Activated naive CD8-positive, alpha-beta T cell treated with anti-CD3 and anti-CD28 coated beads, Interleukin-2, amount 10 ng/mL, durations not matched to agents 7 days and 5 days (primary cell): Measurements from ENCODE around the gene SLX4. TPM values are rescaled to one million over a fixed set of nuclear protein-coding genes. Genes with fewer than 3 reads are reported as not detected.
"Not testable (repeated sequence)": the region's sequence is repeated elsewhere in the genome, so short reads cannot be mapped to it uniquely, and the experiment has no call there.

ENCODE experiments used
- ATAC-seq: fragments of 150-1000 bp; cut with Tn5 transposase; one replicate; pipeline ENCODE4 v1.10.0; 2021; ENCODE audit warnings: low read depth, moderate library complexity
- POLR2A ChIA-PET: fragments of 350-600 bp; sonication (Branson Sonifier 250); formaldehyde crosslinking; loops from one replicate; lab custom pipeline; 2021; ENCODE audit warnings: antibody characterized with exemption; lab: Charles Lee
- DNase-seq: peaks from one replicate; pipeline ENCODE4 v3.0.0; 2021
- H3K27ac Mint-ChIP-seq: one replicate; pipeline ENCODE4 v1.8.0; 2022; ENCODE audit warnings: mild to moderate bottlenecking, mixed read lengths
- H3K27me3 Mint-ChIP-seq: one replicate; pipeline ENCODE4 v1.8.0; 2022; ENCODE audit warnings: mild to moderate bottlenecking, moderate library complexity, mixed read lengths
- H3K36me3 Mint-ChIP-seq: one replicate; pipeline ENCODE4 v1.8.0; 2021; ENCODE audit warnings: mild to moderate bottlenecking, mixed read lengths
- H3K4me1 Mint-ChIP-seq: one replicate; pipeline ENCODE4 v1.8.0; 2021; ENCODE audit warnings: mixed read lengths
- H3K4me3 Mint-ChIP-seq: one replicate; pipeline ENCODE4 v1.8.0; 2022; ENCODE audit warnings: mild to moderate bottlenecking, moderate library complexity, mixed read lengths
- H3K9me3 Mint-ChIP-seq: one replicate; pipeline ENCODE4 v1.8.0; 2021; ENCODE audit warnings: mixed read lengths
- total RNA-seq, 2 experiments: library from RNA; stranded (reverse); gene quantifications; one replicate each; pipeline ENCODE4 v1.2.3, GENCODE V29; 2021

The SLX4 gene, protein sequence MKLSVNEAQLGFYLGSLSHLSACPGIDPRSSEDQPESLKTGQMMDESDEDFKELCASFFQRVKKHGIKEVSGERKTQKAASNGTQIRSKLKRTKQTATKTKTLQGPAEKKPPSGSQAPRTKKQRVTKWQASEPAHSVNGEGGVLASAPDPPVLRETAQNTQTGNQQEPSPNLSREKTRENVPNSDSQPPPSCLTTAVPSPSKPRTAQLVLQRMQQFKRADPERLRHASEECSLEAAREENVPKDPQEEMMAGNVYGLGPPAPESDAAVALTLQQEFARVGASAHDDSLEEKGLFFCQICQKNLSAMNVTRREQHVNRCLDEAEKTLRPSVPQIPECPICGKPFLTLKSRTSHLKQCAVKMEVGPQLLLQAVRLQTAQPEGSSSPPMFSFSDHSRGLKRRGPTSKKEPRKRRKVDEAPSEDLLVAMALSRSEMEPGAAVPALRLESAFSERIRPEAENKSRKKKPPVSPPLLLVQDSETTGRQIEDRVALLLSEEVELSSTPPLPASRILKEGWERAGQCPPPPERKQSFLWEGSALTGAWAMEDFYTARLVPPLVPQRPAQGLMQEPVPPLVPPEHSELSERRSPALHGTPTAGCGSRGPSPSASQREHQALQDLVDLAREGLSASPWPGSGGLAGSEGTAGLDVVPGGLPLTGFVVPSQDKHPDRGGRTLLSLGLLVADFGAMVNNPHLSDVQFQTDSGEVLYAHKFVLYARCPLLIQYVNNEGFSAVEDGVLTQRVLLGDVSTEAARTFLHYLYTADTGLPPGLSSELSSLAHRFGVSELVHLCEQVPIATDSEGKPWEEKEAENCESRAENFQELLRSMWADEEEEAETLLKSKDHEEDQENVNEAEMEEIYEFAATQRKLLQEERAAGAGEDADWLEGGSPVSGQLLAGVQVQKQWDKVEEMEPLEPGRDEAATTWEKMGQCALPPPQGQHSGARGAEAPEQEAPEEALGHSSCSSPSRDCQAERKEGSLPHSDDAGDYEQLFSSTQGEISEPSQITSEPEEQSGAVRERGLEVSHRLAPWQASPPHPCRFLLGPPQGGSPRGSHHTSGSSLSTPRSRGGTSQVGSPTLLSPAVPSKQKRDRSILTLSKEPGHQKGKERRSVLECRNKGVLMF (N-terminal part only)
- total RNA-seq: 10 to 100 TPM; 16.8 to 16.9 TPM

DNA sequence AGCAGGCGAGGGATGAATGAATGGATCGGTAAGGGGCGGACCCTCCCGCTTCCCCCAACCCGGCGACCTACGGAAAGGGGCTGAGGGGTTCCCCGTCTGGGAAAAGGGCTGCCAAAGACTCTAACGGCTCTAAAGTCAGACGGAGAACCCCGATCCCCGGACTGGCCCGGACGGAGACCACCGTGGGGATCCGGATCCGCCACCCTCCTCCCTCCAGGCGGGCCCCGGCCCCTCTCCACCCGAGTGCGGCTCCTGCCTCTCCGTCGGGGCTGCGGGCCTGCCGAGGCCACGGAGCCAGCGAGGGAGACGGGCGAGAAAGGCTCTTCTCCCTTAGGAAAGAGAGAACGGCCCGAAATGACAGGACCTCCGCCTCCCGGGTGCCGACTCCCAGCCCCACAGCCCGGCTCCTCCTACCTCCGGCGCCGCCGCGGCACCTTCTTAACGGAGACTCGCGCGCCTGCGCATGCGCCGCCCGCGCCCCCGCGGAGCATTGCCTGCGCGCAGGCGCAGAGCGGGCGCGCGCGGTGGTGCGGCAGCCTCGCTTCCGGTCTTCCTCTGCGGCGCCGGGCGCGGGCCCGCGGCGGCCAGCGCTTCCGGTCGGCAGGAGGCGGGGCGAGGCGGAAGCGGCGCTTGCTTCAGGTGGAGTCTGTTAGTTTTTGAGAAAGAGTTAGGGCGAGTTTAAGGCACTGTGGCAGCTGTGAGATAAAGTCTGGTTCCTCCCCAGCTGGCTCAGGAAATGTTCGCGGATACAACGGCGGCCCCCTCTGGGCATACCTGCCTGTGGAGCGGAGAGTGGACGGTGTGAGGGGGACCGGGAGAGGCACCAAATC, at the start of gene SLX4:
TSS of gene SLX4 (minus strand) at position 461 of the 830 bp plus-strand sequence. CDS start 2,642 bp downstream, outside the sequence.
- peak within 1 kb of the TSS; percentile 100 for H3K27ac Mint-ChIP-seq
- H3K36me3 Mint-ChIP-seq: peaks cover 42% of the 10 kb centered on the region
- H3K4me1 Mint-ChIP-seq: peaks cover 55% of the 10 kb centered on the region
- peak within 1 kb of the TSS; percentile 100 for H3K4me3 Mint-ChIP-seq
- ATAC-seq (peak; percentile 91), DNase-seq (peak; percentile 99)
- H3K9me3 Mint-ChIP-seq: no peaks in the 10 kb centered on the region
- H3K27me3 Mint-ChIP-seq: no peaks in the 10 kb centered on the region
- POLR2A ChIA-PET: interaction anchor here (0.7 to 1.5 kb wide), 11 partner anchors 11 to 537 kb away, joined by 3 to 35 read pairs (median 6); partner anchors contain the start of genes CLUAP1 and NLRC3

DNA sequence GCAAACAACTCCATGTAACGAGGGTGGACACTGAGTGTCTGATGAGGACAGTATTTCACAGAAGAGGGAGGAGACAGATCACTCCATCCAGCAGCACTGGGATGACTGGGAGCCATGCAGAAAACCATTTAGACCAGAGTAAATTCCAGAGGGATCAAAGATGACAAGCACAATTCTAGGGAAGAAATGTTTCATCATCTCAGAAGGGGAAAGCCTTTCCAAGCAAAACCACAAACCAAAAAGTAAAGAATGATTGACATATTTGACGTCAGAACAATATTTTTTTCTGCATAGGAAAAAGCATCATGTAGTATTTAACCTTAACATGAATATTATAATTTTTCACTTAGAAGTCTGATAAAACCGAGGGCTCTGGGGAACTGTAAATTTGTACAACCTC, 47.8 kb upstream of the SLX4 start:
- POLR2A ChIA-PET: interaction anchor here (0.7 kb wide), 1 partner anchor 45 kb away, joined by 3 read pairs; no protein-coding TSS in a partner anchor
- Mint-ChIP-seq H3K9me3 (no peaks in the 10 kb centered on the region), H3K4me3 (peak overlapping the region; percentile 39), H3K36me3 (peaks cover 20% of the 10 kb centered on the region), H3K4me1 (peaks cover 10% of the 10 kb centered on the region), H3K27ac (peak overlapping the region; percentile 63), H3K27me3 (no peaks in the 10 kb centered on the region)
- no peak for ATAC-seq
- no peak for DNase-seq

DNA sequence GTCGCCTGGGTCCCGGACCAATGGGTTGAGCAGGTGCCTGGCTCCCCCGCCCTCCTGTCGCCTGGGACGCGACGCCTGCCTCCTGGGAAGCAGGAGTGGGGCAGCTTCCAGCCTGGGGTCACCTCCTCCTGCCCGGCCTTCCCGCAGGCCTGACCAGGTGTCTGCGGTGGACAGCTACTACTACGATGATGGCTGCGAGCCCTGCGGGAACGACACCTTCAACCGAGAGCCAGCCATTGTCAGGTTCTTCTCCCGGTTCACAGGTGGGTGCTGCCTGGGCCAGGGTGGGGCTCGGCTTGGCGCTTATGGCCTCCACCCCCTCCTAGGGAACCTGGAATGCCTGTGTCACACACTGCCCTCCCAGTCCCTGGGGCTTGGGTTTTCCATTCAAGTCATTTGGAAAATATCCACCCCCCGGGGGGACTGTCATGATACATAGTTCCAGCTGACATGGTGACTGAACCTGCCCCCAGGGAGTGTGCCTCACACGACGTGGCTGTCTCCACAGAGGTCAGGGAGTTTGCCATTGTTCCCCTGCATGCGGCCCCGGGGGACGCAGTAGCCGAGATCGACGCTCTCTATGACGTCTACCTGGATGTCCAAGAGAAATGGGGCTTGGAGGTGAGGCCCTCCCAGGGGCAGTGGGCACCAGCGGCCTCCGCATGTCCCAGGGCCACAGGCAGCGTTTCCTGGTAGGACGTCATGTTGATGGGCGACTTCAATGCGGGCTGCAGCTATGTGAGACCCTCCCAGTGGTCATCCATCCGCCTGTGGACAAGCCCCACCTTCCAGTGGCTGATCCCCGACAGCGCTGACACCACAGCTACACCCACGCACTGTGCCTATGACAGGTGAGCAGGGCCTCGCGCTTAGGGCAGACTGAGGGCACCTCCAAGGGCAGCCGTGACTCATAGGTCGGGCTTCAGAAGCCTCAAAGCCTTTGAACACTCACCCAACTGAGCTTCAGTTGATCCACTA, 45.4 kb upstream of the SLX4 start:
- POLR2A ChIA-PET: no interaction called here
- Mint-ChIP-seq H3K27me3 (no peaks in the 10 kb centered on the region), H3K9me3 (no peaks in the 10 kb centered on the region), H3K27ac (no peak overlapping the region), H3K4me3 (no peak overlapping the region), H3K36me3 (peaks cover 16% of the 10 kb centered on the region), H3K4me1 (peaks cover 12% of the 10 kb centered on the region)
- DNase-seq (no peak), ATAC-seq (no peak)

DNA sequence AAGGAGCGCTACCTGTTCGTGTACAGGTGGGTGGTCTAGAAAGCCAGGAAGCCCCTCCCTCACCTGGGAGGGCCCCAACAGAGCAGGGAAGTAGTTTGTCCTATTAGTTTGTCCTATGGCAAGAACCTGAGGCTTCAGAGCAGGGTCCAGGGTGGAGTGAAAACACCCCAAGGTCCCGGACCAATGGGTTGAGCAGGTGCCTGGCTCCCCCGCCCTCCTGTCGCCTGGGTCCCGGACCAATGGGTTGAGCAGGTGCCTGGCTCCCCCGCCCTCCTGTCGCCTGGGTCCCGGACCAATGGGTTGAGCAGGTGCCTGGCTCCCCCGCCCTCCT, 44.7 kb upstream of the SLX4 start:
- peaks cover 17% of the 10 kb centered on the region for H3K36me3 Mint-ChIP-seq
- ATAC-seq, DNase-seq, POLR2A ChIA-PET, H3K4me3 Mint-ChIP-seq, H3K9me3 Mint-ChIP-seq, H3K27me3 Mint-ChIP-seq, H3K27ac Mint-ChIP-seq, H3K4me1 Mint-ChIP-seq: not testable (repeated sequence)

DNA sequence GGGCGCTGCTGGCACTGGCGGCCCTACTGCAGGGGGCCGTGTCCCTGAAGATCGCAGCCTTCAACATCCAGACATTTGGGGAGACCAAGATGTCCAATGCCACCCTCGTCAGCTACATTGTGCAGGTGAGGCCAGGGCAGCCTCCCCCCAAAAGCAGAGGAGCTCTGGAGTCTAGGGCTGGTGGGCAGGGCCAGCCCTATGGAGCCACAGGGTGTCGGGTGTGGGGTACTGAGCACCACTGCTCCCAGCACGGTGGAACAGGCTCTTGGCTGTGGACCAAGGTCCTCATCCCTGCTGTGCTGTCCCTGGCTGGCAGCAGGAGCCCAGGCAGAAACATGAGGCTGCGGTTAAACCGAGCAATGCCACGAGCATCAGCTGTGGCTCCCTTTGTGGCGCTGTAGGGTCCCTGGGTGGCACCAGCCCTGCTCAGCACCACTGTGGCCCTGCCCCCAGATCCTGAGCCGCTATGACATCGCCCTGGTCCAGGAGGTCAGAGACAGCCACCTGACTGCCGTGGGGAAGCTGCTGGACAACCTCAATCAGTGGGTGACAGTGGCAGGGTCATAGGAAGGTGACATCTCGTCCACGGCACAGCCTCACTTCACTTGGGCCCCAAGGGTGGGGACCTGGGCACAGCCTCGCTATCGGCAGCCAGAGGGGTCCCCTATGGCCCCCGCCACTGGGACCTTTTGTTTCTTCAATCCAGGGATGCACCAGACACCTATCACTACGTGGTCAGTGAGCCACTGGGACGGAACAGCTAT, 44.2 kb upstream of the SLX4 start:
- H3K9me3 Mint-ChIP-seq: no peaks in the 10 kb centered on the region
- peaks cover 14% of the 10 kb centered on the region for H3K36me3 Mint-ChIP-seq
- H3K27ac Mint-ChIP-seq: no peak overlapping the region
- no peak overlapping the region for H3K4me3 Mint-ChIP-seq
- DNase-seq (no peak), ATAC-seq (no peak)
- H3K27me3 Mint-ChIP-seq: no peaks in the 10 kb centered on the region
- H3K4me1 Mint-ChIP-seq: peaks cover 7% of the 10 kb centered on the region
- POLR2A ChIA-PET: no interaction called here

DNA sequence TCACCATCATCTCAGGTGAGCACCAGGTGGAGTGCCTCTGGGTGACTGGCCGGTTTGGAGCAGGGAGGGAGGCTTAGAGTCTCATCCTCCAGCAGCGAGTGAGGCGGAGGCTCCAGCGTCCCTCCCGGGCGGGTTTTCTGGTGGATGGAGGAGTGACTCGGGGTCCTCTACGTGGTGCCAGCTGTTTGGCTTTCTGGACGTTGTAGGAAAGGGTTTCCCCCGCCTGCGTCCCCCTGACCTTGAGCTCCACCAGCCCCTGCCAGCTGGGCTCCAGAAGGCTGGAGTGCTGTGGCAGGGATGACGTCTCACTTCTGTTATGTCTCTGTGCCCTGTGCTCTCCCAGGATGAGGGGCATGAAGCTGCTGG, 43.6 kb upstream of the SLX4 start:
- ATAC-seq: no peak
- DNase-seq: no peak
- H3K27ac Mint-ChIP-seq: no peak overlapping the region
- POLR2A ChIA-PET: no interaction called here
- peaks cover 14% of the 10 kb centered on the region for H3K36me3 Mint-ChIP-seq
- no peak overlapping the region for H3K4me3 Mint-ChIP-seq
- H3K9me3 Mint-ChIP-seq: no peaks in the 10 kb centered on the region
- peaks cover 7% of the 10 kb centered on the region for H3K4me1 Mint-ChIP-seq
- H3K27me3 Mint-ChIP-seq: no peaks in the 10 kb centered on the region

DNA sequence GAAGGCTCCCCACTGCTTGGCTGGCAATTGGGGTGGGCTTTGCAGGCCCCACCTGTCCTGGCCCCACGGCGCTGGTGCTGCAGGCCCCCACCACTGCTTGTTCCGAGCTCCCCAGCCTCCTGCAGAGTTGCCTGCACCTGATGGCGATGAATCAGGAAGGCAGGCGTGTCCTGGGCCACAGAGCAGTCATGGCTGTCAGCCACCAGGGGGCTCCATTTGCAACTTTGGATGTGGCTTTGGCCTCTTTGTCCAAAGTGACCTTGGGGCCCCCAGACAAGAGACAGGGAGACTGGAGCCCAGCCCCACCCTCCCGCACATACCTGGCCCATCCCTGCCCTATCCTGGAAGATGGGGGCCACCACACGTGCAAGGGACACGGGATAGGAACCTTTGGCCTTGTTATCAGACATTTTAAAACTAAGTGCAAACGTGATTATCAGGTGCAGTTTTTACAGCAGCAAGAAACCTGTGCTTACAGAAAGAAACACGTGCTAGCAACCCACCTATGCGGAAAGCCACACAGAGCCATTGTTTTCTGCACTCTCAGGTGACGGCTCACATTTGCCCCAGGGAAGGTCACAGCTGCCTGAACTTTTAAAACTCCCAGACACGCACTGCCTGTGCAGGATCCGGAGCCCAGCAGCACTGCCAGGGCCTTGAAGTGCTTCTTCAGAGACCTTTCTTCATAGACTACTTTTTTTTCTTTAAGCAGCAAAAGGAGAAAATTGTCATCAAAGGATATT, 43.0 kb upstream of the SLX4 start, which contains the start of gene DNASE1:
TSS of gene DNASE1 (plus strand) at position 443 of the 743 bp plus-strand sequence. CDS start 683 bp downstream, outside the sequence.
- H3K27ac Mint-ChIP-seq: peak within 1 kb of the TSS; percentile 74
- POLR2A ChIA-PET: no interaction called here
- peak; percentile 63 for DNase-seq
- peaks cover 7% of the 10 kb centered on the region for H3K4me1 Mint-ChIP-seq
- peak; percentile 68 for ATAC-seq
- H3K9me3 Mint-ChIP-seq: no peaks in the 10 kb centered on the region
- H3K36me3 Mint-ChIP-seq: peaks cover 12% of the 10 kb centered on the region
- H3K27me3 Mint-ChIP-seq: no peaks in the 10 kb centered on the region
- H3K4me3 Mint-ChIP-seq: no peak within 1 kb of the TSS

DNA sequence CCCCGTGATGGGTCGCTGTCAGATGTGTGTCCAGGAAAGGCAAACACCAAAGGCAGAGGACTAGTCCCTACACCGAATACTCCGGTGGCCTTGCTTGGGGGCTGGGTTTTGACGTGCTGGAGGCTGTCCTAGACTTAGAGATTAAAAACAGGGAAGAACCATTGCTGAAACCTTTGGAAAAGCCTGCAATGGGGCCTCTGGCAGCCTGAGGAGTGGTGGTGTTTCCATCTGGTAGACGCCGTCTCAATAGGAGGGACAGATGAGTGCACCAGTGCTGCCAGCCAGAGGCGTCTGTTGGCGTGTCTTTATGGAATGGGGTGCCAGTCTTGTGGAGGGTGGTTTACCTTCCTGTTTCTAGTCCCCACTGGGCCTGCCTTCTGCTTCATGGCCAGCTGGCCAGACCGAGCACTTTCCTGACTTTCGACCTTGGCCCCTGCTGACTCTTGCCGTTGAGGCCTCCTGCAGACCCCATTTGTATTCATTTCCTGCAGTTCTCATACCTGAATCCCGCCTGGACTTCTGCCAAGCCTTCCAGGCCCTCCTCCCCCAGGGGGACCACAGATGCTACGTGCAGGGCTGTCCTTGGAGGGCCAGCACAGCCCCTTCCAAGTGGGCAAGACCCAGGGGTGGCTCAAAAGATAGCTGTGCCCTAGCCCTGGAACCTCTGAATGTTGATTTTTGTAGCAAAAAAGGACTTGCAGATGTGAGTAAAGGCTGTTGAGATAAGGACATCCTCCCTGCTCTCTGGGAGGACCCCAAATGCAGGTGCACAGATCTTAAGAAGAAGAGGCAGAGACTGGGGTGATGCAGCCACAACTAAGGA, 41.2 kb upstream of the SLX4 start:
- POLR2A ChIA-PET: no interaction called here
- Mint-ChIP-seq H3K36me3 (peaks cover 7% of the 10 kb centered on the region), H3K4me3 (no peak overlapping the region), H3K27me3 (no peaks in the 10 kb centered on the region), H3K4me1 (peaks cover 3% of the 10 kb centered on the region), H3K27ac (no peak overlapping the region), H3K9me3 (no peaks in the 10 kb centered on the region)
- ATAC-seq: no peak
- peak; percentile 21 for DNase-seq

DNA sequence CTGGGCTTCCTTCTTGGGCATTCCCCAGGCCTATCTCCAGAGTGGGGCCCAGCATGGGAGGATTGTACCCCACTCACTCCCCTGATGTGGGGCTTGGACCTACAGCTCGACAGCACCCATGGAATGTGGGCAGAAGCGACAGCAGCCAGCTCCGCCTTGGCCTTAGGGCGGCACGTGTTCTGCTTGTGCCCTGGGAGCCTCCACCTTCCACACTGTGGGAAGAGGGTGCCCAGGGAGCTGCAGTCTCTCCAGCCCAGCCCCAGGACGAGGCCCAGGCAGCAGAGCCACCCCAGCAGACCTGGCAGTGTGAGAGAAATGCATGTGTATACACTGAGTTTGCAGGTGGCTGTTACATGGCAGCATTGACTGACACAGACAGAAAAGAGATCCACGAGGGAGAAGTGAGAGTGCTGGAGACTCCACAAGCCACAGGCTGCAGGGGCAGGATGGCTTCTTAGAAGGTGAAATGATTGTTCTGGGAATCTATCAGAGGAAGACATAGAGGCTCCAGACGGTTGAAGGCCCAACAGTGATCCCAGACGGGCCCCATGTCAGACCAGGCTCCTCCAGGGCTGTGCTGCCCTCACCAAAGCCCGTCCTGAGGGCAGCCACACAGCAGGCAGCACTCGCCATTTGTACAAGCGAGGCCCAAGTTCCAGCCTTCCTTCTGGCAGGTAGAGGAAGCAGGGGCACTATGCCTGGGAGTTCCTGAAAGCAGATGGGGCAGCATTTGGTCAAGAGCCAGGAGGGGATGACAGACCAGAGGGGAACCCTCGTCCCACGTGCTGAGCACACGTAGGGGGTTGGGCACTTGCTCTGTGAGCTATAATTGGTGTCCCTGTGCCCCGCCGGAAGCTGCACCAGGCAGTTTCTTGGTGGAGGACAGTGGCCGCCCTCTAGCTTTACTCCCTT, 40.3 kb upstream of the SLX4 start:
- POLR2A ChIA-PET: no interaction called here
- Mint-ChIP-seq H3K4me1 (peaks cover 1% of the 10 kb centered on the region), H3K36me3 (peaks cover 3% of the 10 kb centered on the region), H3K9me3 (no peaks in the 10 kb centered on the region), H3K27me3 (no peaks in the 10 kb centered on the region), H3K4me3 (no peak overlapping the region), H3K27ac (no peak overlapping the region)
- ATAC-seq (no peak), DNase-seq (peak; percentile 23)
